Tibial nerve (tissue), 3 donors: ENCODE results near the gene XYLT1.

Source experiments
- CTCF ChIP-seq, 5 experiments: fragments of 200-600 bp in 3 of 5; fragments of 450-650 bp in 2 of 5; sonication (generic) in 3 of 5; IDR thresholded peaks; one replicate each; pipeline ENCODE4 v1.5.1; 2016 to 2019; ENCODE audit warnings: antibody characterized with exemption in 5 of 5, mild to moderate bottlenecking in 3 of 5, moderate library complexity in 2 of 5
- POLR2A ChIP-seq, 2 donors: fragments of 450-650 bp; IDR thresholded peaks; one replicate each; pipeline ENCODE4 v1.6.1; 2017; ENCODE audit warnings: antibody characterized with exemption in 2 of 2, mild to moderate bottlenecking in 2 of 2, moderate library complexity in 2 of 2

- TF ChIP-seq CTCF (IDR thresholded peaks at IDR 0.05) (no peak), POLR2A (IDR thresholded peaks at IDR 0.05) (no peak)
Observed at GRCh38 chr16:17346621-17347569, 123.9 kb downstream of the XYLT1 start.
